Cardiac fibroblast (primary cell): Measurements from ENCODE around the gene PDCD7.
A peak's percentile ranks its signal among the peaks of the same experiment; 100 is the strongest.
"Not testable (repeated sequence)": the region's sequence is repeated elsewhere in the genome, so short reads cannot be mapped to it uniquely, and the experiment has no call there.

Source experiments
- DNase-seq, 2 donors: peaks; one replicate each; pipeline versions ENCODE4 v3.0.0 to v3.0.0-alpha.2; 2010; ENCODE audit warnings: low read depth in 2 of 2
- H3K4me3 ChIP-seq, 2 donors: replicated peaks in 1 of 2; 1 replicate in 1 of 2; 2 replicates in 1 of 2; pipeline ENCODE4 v1.5.1; 2011; ENCODE audit warnings: low read depth in 2 of 2, low read length in 2 of 2, mild to moderate bottlenecking in 2 of 2, moderate library complexity in 1 of 2
- CTCF ChIP-seq: IDR thresholded peaks from one replicate; pipeline ENCODE4 v1.5.1; 2011; ENCODE audit warnings: low read depth, mild to moderate bottlenecking, low read length, inconsistent platforms

Gene PDCD7

GRCh38 chr15:65081270-65081669, 52.3 kb downstream of the PDCD7 start:
- no peak overlapping the region for H3K4me3 ChIP-seq
- no peak for DNase-seq
- TF ChIP-seq CTCF = no peak

DNA sequence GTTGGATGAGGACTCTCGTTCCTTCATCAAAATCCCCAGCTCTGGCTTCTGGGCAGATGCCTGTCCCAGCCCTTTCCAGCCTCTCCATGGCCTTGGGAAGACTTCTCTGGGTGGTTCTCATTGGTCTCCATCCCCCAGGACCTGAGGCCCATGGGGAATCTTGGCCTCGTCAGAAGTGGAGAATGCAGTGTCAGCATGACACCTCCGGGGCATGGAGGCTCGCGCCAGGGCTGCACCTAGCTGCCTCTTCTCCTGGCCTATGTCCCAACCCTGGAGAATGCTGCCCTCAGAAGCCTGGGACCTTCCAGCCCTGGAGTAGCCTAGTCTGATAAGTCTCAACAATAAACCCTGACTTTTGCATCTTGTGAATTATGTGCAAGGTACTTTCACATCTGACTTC, 54.0 kb downstream of the PDCD7 start:
- DNase-seq = no peak
- TF ChIP-seq CTCF = no peak
- no peak overlapping the region for H3K4me3 ChIP-seq

GRCh38 chr15:65077981-65078352, 55.6 kb downstream of the PDCD7 start:
- no peak overlapping the region for H3K4me3 ChIP-seq
- peak; percentile 70 to 72 for DNase-seq

DNA sequence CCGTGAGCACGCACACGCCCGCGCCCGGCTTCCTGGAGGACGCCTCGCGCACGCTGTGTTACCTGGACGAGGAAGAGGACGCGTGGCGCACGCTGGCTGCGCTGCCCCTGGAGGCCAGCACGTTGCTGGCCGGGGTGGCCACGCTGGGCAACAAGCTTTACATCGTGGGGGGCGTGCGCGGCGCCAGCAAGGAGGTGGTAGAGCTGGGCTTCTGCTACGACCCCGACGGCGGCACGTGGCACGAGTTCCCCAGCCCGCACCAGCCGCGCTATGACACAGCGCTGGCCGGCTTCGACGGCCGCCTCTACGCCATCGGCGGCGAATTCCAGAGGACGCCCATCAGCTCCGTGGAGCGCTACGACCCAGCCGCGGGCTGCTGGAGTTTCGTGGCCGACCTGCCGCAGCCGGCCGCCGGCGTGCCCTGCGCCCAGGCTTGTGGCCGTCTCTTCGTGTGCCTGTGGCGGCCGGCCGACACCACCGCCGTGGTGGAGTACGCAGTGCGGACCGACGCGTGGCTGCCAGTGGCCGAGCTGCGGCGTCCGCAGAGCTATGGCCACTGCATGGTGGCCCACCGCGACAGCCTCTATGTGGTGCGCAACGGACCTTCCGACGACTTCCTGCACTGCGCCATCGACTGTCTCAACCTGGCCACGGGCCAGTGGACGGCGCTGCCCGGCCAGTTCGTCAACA, 56.2 kb downstream of the PDCD7 start:
- no peak overlapping the region for H3K4me3 ChIP-seq
- no peak for TF ChIP-seq CTCF
- DNase-seq = no peak

More at GRCh38 chr15:65077981-65078352, 55.6 kb downstream of the PDCD7 start:
- peak; percentile 76 for TF ChIP-seq CTCF

GRCh38 chr15:65076486-65077290, 56.9 kb downstream of the PDCD7 start, which contains the start of gene KBTBD13:
KBTBD13 (plus strand) TSS chr15:65076746; CDS start chr15:65076816, 70 bp downstream.
- DNase-seq = no peak
- no peak for TF ChIP-seq CTCF
- H3K4me3 ChIP-seq = no peak within 1 kb of the TSS

GRCh38 chr15:65075607-65076395, 57.8 kb downstream of the PDCD7 start:
- not testable (repeated sequence) for DNase-seq, H3K4me3 ChIP-seq

GRCh38 chr15:65074946-65075345, 58.7 kb downstream of the PDCD7 start:
- H3K4me3 ChIP-seq, DNase-seq: not testable (repeated sequence)
